ENCODE data around the gene BLOC1S5.

- TF ChIP-seq CTCF (IDR thresholded peaks at IDR 0.05) (no peak), POLR2A (IDR thresholded peaks at IDR 0.05) (no peak)
Measured at GRCh38 chr6:8017705-8018104, 46.5 kb downstream of the BLOC1S5 start.

Measured in testis (tissue), 2 donors.